B cell (primary cell): ENCODE data around the gene SPAG5. TPM values are rescaled to one million over a fixed set of nuclear protein-coding genes. Genes with fewer than 3 reads are reported as not detected.

Experiments
- ATAC-seq: fragments of 200-7000 bp; cut with Tn5 transposase; one replicate; pipeline ENCODE4 v1.10.0; 2021; ENCODE audit warnings: low read depth, mild to moderate bottlenecking, moderate number of reproducible peaks, moderate library complexity
- CTCF ChIA-PET: fragments of 350-600 bp; sonication (Branson Sonifier 250); formaldehyde crosslinking; loops from one replicate; lab custom pipeline; 2021; ENCODE audit warnings: antibody characterized with exemption, inconsistent platforms; lab: Charles Lee
- POLR2A ChIA-PET: fragments of 350-600 bp; sonication (Branson Sonifier 250); formaldehyde crosslinking; loops from one replicate; lab custom pipeline; 2021; ENCODE audit warnings: antibody characterized with exemption; lab: Charles Lee
- DNase-seq: peaks from one replicate; pipeline ENCODE4 v3.0.0; 2013
- H2AFZ ChIP-seq: 2 replicates; pipeline ENCODE4 v1.6.1; 2012; ENCODE audit warnings: mild to moderate bottlenecking, low read depth, low read length; ENCODE audit not compliant: insufficient read depth, poor library complexity, severe bottlenecking
- H3K27ac ChIP-seq, 2 donors: 1 replicate in 1 of 2; 2 replicates in 1 of 2; pipeline ENCODE4 v1.5.1; 2012 to 2013; ENCODE audit warnings: low read length in 2 of 2, mild to moderate bottlenecking in 2 of 2, moderate library complexity in 1 of 2
- H3K27me3 ChIP-seq, 4 experiments: fragments of 200-600 bp in 1 of 4; sonication (generic) in 1 of 4; replicated peaks in 1 of 4; 1 replicate in 2 of 4; 2 replicates in 2 of 4; pipeline versions ENCODE4 v1.6.1 to v1.7.0; 2013 to 2016; ENCODE audit warnings: low read length in 3 of 4, mild to moderate bottlenecking in 2 of 4, mixed read lengths in 1 of 4, moderate library complexity in 1 of 4; ENCODE audit not compliant: insufficient read depth in 4 of 4, control insufficient read depth in 3 of 4; ENCODE audit errors: control extremely low read depth in 1 of 4
- H3K36me3 ChIP-seq, 2 experiments: replicated peaks in 1 of 2; 1 replicate in 1 of 2; 2 replicates in 1 of 2; pipeline versions ENCODE4 v1.6.1 to v1.7.1; 2013; ENCODE audit warnings: low read length in 1 of 2; ENCODE audit not compliant: insufficient read depth in 2 of 2, control insufficient read depth in 1 of 2; ENCODE audit errors: control extremely low read depth in 1 of 2, extremely low read depth in 1 of 2
- H3K4me1 ChIP-seq, 2 donors: fragments of 200-600 bp in 1 of 2; sonication (generic) in 1 of 2; 1 replicate in 1 of 2; 2 replicates in 1 of 2; pipeline versions ENCODE4 v1.5.1 to v1.6.1; 2013 to 2017; ENCODE audit warnings: low read length in 2 of 2; ENCODE audit not compliant: control insufficient read depth in 2 of 2, insufficient read depth in 2 of 2
- H3K4me2 ChIP-seq: replicated peaks from 2 replicates; pipeline ENCODE3; 2012; ENCODE audit warnings: mild to moderate bottlenecking, low read depth, low read length; ENCODE audit not compliant: poor library complexity, severe bottlenecking
- H3K4me3 ChIP-seq, 5 experiments: fragments of 200-600 bp in 1 of 5; sonication (generic) in 1 of 5; 1 replicate in 3 of 5; 2 replicates in 2 of 5; pipeline versions ENCODE4 v1.5.1 to v1.7.0; 2011 to 2016; ENCODE audit warnings: low read length in 4 of 5, mild to moderate bottlenecking in 4 of 5, low read depth in 2 of 5, control low read depth in 1 of 5, moderate library complexity in 1 of 5; ENCODE audit not compliant: insufficient read depth in 1 of 5; ENCODE audit errors: control extremely low read depth in 1 of 5, extremely low read depth in 1 of 5
- H3K79me2 ChIP-seq: fragments of 200-600 bp; sonication (generic); one replicate; pipeline ENCODE4 v1.6.0; 2016; ENCODE audit warnings: low read length; ENCODE audit not compliant: control insufficient read depth, insufficient read depth
- H3K9ac ChIP-seq: fragments of 200-600 bp; sonication (generic); 2 replicates; pipeline ENCODE4 v1.6.1; 2017; ENCODE audit warnings: mild to moderate bottlenecking, low read length, moderate library complexity
- H3K9me3 ChIP-seq, 3 donors: one replicate each; pipeline versions ENCODE4 v1.6.1 to v1.7.1; 2013; ENCODE audit warnings: low read length in 2 of 3; ENCODE audit not compliant: control insufficient read depth in 2 of 3, insufficient read depth in 1 of 3; ENCODE audit errors: control extremely low read depth in 1 of 3
- H4K20me1 ChIP-seq: 2 replicates; pipeline ENCODE4 v1.6.0; 2012; ENCODE audit warnings: mild to moderate bottlenecking, low read length; ENCODE audit not compliant: insufficient read depth, control insufficient read depth, poor library complexity, severe bottlenecking
- H3K27ac Mint-ChIP-seq: one replicate; pipeline ENCODE4 v1.8.0; 2021; ENCODE audit warnings: mixed read lengths
- H3K27me3 Mint-ChIP-seq: one replicate; pipeline ENCODE4 v1.8.0; 2021; ENCODE audit warnings: mixed read lengths
- H3K4me1 Mint-ChIP-seq: one replicate; pipeline ENCODE4 v1.8.0; 2021; ENCODE audit warnings: mixed read lengths
- H3K4me3 Mint-ChIP-seq: one replicate; pipeline ENCODE4 v1.8.0; 2021; ENCODE audit warnings: mixed read lengths
- H3K9me3 Mint-ChIP-seq: one replicate; pipeline ENCODE4 v1.8.0; 2022; ENCODE audit warnings: mixed read lengths; ENCODE audit not compliant: insufficient read depth
- CTCF ChIP-seq: fragments of 200-600 bp; IDR thresholded peaks from one replicate; pipeline ENCODE4 v1.8.0; 2022; ENCODE audit warnings: antibody characterized with exemption, mild to moderate bottlenecking
- EZH2 ChIP-seq: IDR thresholded peaks from 2 replicates; pipeline ENCODE4 v1.6.1; 2012; ENCODE audit warnings: borderline replicate concordance, low read depth, mild to moderate bottlenecking, moderate library complexity, low read length; ENCODE audit not compliant: insufficient read depth, poor library complexity, severe bottlenecking
- WGBS: methylation state at CpG from one replicate; pipeline ENCODE4 v1.1.5; 2013; ENCODE audit warnings: missing lambda C conversion rate; ENCODE audit not compliant: insufficient coverage; 5-methylcytosine and 5-hydroxymethylcytosine counted together
- intact Hi-C: fragments of 100-400 bp; cut with micrococcal nuclease; formaldehyde crosslinking; loops from one replicate; pipeline ENCODE4 v1.10.0; 2022
- polyA plus RNA-seq: library from polyadenylated mRNA; depleted of rRNA; stranded (reverse); fragments of >200 nt; gene quantifications from 2 replicates; pipeline ENCODE4 v1.2.3, GENCODE V29; 2012
- total RNA-seq, 2 donors: library from RNA; stranded (reverse); fragments of 120-200 nt in 1 of 2; gene quantifications; 1 replicate in 1 of 2; 2 replicates in 1 of 2; pipeline versions ENCODE4 v1.2.3 to v1.2.4, GENCODE V29; 2013 to 2022

The SPAG5 gene
- total and polyA plus RNA-seq, 2 donors (not counting 1 experiment from before 2014, with no cell fraction given) = 4.7 to 8.0 TPM

- Mint-ChIP-seq H3K9me3 (no peaks in the 10 kb centered on the region), H3K27ac (no peak overlapping the region), H3K4me1 (peaks cover under 1% of the 10 kb centered on the region), H3K4me3 (no peak overlapping the region), H3K27me3 (no peaks in the 10 kb centered on the region)
- H3K9ac ChIP-seq = no peak overlapping the region
- no peaks in the 10 kb centered on the region for H3K27me3 ChIP-seq
- ChIA-PET CTCF (no interaction called here), POLR2A (no interaction called here)
- H3K4me3 ChIP-seq = no peak overlapping the region
- H2AFZ ChIP-seq = no peak overlapping the region
- no peaks in the 10 kb centered on the region for H3K4me1 ChIP-seq
- no peaks in the 10 kb centered on the region for H3K79me2 ChIP-seq
- H3K4me2 ChIP-seq = no peak overlapping the region
- ATAC-seq (no peak), DNase-seq (no peak)
- TF ChIP-seq EZH2 = no peak
- no peak for TF ChIP-seq CTCF
- H4K20me1 ChIP-seq = no peaks in the 10 kb centered on the region
- no peak overlapping the region for H3K27ac ChIP-seq
- 100% methylated on average over 3 of the region's 4 CpGs for WGBS
- no peaks in the 10 kb centered on the region for H3K9me3 ChIP-seq
- H3K36me3 ChIP-seq = peaks cover 0 to 3% of the 10 kb centered on the region in 2 experiments
- intact Hi-C loops = no loop called here
Measured at GRCh38 chr17:28592260-28592659, 6.6 kb downstream of the SPAG5 start.

- H3K27me3 Mint-ChIP-seq = no peaks in the 10 kb centered on the region
- Histone ChIP-seq H3K9ac (no peak overlapping the region), H2AFZ (no peak overlapping the region), H3K4me3 (no peak overlapping the region), H3K79me2 (no peaks in the 10 kb centered on the region), H3K4me2 (no peak overlapping the region), H3K4me1 (no peaks in the 10 kb centered on the region), H3K36me3 (peaks cover 0 to 7% of the 10 kb centered on the region in 2 experiments), H4K20me1 (no peaks in the 10 kb centered on the region), H3K9me3 (no peaks in the 10 kb centered on the region), H3K27me3 (no peaks in the 10 kb centered on the region), H3K27ac (no peak overlapping the region)
- ChIA-PET CTCF (no interaction called here), POLR2A (no interaction called here)
- no peak for TF ChIP-seq EZH2
- TF ChIP-seq CTCF = no peak
- DNase-seq (no peak), ATAC-seq (no peak)
- H3K9me3 Mint-ChIP-seq = no peaks in the 10 kb centered on the region
- no peak overlapping the region for H3K4me3 Mint-ChIP-seq
- intact Hi-C loops = no loop called here
- H3K4me1 Mint-ChIP-seq = no peaks in the 10 kb centered on the region
- WGBS = 83% methylated on average over 1 of the region's 3 CpGs
- H3K27ac Mint-ChIP-seq = no peak overlapping the region
Measured at GRCh38 chr17:28585851-28586250, 13.0 kb downstream of the SPAG5 start.
